ENCODE measurements around the gene MAPT.

MAPT gene

DNA sequence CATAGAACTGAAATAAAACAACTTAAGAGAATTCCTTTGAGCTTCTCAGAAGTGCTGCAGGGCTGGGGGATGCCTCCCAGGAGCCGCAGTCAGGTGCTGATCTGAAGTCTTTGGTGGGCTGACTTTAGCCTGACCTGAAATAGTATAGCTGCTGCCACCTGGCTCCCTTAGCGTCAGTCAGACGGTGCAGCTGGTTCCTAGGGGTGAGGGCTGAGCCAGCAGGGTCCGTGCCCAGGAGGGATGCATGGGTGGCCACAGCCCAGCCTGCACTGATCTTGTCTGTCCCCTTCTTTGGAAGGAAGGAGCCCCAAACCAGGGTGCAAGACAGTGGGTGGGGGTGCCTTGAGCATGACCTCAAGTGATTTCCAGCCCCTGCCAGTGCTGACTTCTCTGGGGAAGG is 11.5 kb downstream of the MAPT start:
- H3K4me1 Mint-ChIP-seq, result peaks cover 37% of the 10 kb centered on the region
- no peaks in the 10 kb centered on the region for H3K9me3 Mint-ChIP-seq
- H3K27ac Mint-ChIP-seq, result no peak overlapping the region
- H3K4me3 Mint-ChIP-seq, result no peak overlapping the region
- no peaks in the 10 kb centered on the region for H3K36me3 Mint-ChIP-seq (ENCODE audit: low read depth)
- peaks cover 26% of the 10 kb centered on the region for H3K27me3 Mint-ChIP-seq (ENCODE audit: low read depth)
- no peak for TF ChIP-seq CTCF (IDR thresholded peaks at IDR 0.05; ENCODE audit: unreplicated experiment in 3 of 3)

DNA sequence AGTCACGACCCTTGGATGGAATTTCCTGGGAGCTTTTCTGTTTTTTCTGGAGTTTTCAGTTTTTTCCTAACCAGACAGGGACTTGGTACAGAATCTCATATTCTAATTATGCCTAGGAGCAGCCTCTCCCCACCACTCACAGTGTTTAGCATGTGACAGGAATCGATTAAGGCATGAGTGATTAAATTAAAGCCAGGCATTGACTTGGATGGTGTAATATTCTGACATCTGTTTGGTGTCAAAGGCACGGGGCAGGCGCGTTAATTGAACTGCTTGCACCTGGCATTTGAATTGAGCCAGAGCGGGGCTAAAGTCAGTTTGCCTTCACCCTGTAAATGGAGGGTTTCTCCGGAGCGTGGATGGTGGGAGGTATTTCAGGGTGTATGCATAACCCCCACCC is 11.9 kb downstream of the MAPT start:
- no peak for TF ChIP-seq CTCF (IDR thresholded peaks at IDR 0.05; ENCODE audit: unreplicated experiment in 3 of 3)
- Mint-ChIP-seq H3K9me3 (no peaks in the 10 kb centered on the region), H3K36me3 (ENCODE audit: low read depth) (no peaks in the 10 kb centered on the region), H3K4me3 (no peak overlapping the region), H3K27me3 (ENCODE audit: low read depth) (peaks cover 22% of the 10 kb centered on the region), H3K4me1 (peaks cover 37% of the 10 kb centered on the region), H3K27ac (no peak overlapping the region)

- no peak for TF ChIP-seq CTCF (IDR thresholded peaks at IDR 0.05; ENCODE audit: unreplicated experiment in 3 of 3)
- peaks cover 14% of the 10 kb centered on the region for H3K27me3 Mint-ChIP-seq (ENCODE audit: low read depth)
- H3K4me3 Mint-ChIP-seq, result no peak overlapping the region
- H3K4me1 Mint-ChIP-seq, result peaks cover 37% of the 10 kb centered on the region
- peak overlapping the region in 1 of 3 experiments; percentile 28 for H3K27ac Mint-ChIP-seq
- H3K36me3 Mint-ChIP-seq (ENCODE audit: low read depth), result peaks cover 1% of the 10 kb centered on the region
- H3K9me3 Mint-ChIP-seq, result peaks cover 3% of the 10 kb centered on the region
Measured at GRCh38 chr17:45906927-45907622, 12.7 kb downstream of the MAPT start.

DNA sequence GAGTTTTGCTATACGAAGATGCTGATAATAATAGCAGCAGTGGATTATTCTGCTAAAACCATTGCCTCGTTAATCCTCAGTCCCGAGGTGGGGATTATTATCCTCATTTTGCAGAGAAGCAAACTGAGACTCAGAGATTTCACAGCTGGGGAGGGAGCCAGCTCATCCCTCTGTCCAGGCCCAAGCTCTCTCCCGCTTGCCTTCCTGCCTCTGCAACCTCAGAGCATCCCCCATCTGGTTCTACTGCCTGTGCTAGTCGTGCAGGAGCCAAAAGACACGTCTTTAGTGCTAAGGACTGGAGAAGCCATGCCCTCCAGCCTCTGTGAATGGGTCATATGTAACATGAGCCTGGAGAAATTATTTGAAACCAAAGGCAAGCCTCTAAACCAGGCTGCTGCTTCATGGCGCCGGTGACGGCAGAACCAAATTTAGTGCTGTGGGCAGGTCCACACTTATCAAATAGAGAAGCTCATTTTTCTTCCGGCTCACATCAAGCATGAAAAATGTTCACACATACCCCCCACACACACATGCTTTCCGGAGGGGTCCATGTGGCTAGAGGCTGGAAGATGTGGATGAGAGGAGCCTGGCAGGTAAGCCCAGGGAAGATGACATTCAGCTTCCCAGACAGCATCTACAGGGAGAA is 13.5 kb downstream of the MAPT start:
- peaks cover 9% of the 10 kb centered on the region for H3K27me3 Mint-ChIP-seq (ENCODE audit: low read depth)
- peak overlapping the region; percentile 20 to 77 (median 28) for H3K27ac Mint-ChIP-seq

GRCh38 chr17:45908460-45908859 is 14.1 kb downstream of the MAPT start:
- Mint-ChIP-seq H3K9me3 (peaks cover 11% of the 10 kb centered on the region), H3K27me3 (ENCODE audit: low read depth) (peaks cover 9% of the 10 kb centered on the region), H3K27ac (peak overlapping the region; percentile 17 to 77 (median 20)), H3K4me3 (no peak overlapping the region), H3K4me1 (peaks cover 37% of the 10 kb centered on the region), H3K36me3 (ENCODE audit: low read depth) (peaks cover 4% of the 10 kb centered on the region)
- no peak for TF ChIP-seq CTCF (IDR thresholded peaks at IDR 0.05; ENCODE audit: unreplicated experiment in 3 of 3)

More for the DNA sequence above, 13.5 kb downstream of the MAPT start:
- peaks cover 4% of the 10 kb centered on the region for H3K36me3 Mint-ChIP-seq (ENCODE audit: low read depth)
- peaks cover 6% of the 10 kb centered on the region for H3K9me3 Mint-ChIP-seq
- TF ChIP-seq CTCF (IDR thresholded peaks at IDR 0.05; ENCODE audit: unreplicated experiment in 3 of 3), result no peak
- H3K4me3 Mint-ChIP-seq, result peak overlapping the region in 2 of 3 experiments; percentile 17 to 26
- peaks cover 37% of the 10 kb centered on the region for H3K4me1 Mint-ChIP-seq
